Retinal pigment epithelial cell (primary cell): ENCODE results near the gene APOA1.
"Not testable (repeated sequence)": the region's sequence is repeated elsewhere in the genome, so short reads cannot be mapped to it uniquely, and the experiment has no call there.

Source experiments
- DNase-seq: peaks from one replicate; pipeline ENCODE4 v3.0.0-alpha.2; 2010; ENCODE audit warnings: low read depth
- H3K4me3 ChIP-seq: 2 replicates; pipeline ENCODE4 v1.5.1; 2011; ENCODE audit warnings: mild to moderate bottlenecking, low read length, control low read depth, moderate library complexity
- CTCF ChIP-seq: conservative IDR thresholded peaks from 2 replicates; pipeline ENCODE4 v1.5.1; 2011; ENCODE audit warnings: low read depth, low read length, control low read depth, inconsistent platforms

APOA1 gene

DNA sequence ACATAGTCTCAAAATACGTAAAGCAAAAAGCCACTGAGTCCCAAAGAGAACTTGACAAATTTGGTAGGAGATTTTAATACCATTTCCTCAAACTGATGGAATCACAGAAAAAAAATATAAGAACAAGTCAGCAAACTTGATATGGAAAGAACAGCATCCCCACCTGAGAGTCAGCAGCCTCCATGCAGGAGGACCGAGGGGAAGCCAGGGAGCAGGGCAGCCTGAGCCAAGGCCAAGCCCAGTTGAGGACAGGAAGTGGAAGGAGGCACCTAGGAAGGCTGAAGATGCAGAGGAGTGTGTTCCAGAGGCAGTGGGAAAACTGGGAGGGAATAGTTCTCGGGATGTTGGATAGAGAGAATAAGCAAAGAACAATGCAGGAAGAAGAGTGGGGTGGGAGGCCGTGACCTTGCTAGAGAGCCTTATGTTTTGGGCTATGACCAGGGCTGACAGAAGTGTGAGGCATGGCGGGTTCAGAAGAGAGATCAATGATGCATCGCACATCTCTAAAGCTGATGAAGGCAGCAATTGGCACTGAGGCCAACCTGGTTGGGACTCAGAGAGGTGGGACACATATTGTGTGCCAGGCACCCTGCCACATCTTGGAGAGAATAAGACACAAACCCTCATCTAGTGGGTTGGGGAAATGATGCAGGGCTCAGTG is 29.7 kb downstream of the APOA1 start:
- no peak for DNase-seq
- no peak overlapping the region for H3K4me3 ChIP-seq
- TF ChIP-seq CTCF = no peak

DNA sequence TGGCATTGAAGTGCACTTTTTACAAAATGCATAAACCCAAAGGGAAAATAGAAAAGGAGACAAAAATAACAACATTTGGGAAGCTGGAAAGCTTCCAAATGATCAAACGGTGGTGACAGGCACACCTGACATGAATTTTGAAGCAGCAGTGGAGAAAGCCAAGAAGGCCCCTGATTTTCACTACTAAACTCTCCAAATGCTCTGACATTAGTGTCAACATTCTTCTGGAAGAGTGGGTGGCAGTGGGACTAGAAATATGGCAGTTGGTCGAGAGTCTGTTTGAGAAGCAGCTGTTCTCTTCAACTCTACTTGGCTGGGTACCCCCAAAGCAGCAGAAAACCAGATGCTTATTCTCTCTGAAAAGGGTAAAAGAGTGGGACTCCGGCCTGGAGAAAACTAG is 33.4 kb downstream of the APOA1 start:
- H3K4me3 ChIP-seq = no peak overlapping the region
- DNase-seq = no peak
- TF ChIP-seq CTCF = no peak

DNA sequence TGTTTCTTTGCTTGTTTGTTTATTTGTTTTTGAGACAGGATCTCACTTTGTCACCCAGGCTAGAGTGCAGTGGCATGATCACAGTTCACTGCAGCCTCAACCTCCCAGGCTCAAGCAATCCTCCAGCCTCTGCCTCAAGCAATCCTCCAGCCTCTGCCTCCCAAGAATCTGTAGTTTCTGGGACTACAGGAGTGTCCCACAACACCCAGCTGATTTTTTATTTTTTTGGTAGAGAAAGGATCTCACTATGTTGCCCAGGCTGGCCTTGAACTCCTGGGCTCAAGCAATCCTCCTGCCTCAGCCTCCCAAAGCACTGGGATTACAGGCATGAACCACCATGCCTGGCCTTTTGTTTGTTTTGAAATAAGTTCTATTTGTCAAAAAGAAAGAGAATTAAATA is 35.8 kb downstream of the APOA1 start:
- not testable (repeated sequence) for H3K4me3 ChIP-seq, DNase-seq

- no peak overlapping the region for H3K4me3 ChIP-seq
- TF ChIP-seq CTCF = no peak
- no peak for DNase-seq
These were observed 36.8 kb downstream of the APOA1 start for GRCh38 chr11:116800610-116801009.

DNA sequence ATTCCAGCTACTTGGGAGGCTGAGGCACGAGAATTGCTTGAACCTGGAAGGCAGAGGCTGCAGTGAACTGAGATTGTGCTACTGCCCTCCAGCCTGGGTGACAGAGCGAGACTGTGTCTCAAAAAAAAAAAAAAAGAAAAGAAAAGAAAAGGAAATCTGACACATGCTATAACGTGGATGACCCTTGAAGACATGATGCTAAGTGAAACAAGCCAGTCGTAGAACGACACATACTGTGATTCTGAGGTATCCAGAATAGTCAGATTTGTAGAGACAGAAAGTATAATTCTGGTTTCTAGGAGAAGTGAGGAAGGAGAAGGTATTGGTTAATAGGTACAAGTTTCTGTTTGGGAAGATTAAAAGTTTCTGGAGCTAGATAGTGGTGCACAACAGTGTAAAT is 39.1 kb downstream of the APOA1 start:
- no peak for DNase-seq
- H3K4me3 ChIP-seq = no peak overlapping the region
- no peak for TF ChIP-seq CTCF

GRCh38 chr11:116797816-116798215 is 39.6 kb downstream of the APOA1 start:
- DNase-seq = no peak
- no peak overlapping the region for H3K4me3 ChIP-seq
- no peak for TF ChIP-seq CTCF

DNA sequence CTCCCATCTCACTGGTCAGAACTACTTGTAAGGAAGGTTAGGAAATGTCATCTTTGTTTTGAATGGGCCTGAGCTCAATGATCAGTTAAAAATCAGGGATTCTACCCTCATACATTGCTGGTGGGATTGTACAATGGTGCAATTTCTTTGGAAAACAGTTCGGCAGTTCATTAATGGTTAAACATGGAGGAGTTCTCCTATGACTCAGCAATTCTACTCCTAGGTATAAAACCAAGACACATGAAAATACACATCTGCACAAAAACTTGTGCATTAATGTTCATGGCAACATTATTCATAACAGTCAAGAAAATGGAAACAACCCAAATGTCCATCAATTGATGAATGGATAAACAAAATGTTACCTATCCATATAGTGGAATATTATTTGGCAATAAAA is 40.9 kb downstream of the APOA1 start:
- H3K4me3 ChIP-seq = no peak overlapping the region
- no peak for DNase-seq
- no peak for TF ChIP-seq CTCF

DNA sequence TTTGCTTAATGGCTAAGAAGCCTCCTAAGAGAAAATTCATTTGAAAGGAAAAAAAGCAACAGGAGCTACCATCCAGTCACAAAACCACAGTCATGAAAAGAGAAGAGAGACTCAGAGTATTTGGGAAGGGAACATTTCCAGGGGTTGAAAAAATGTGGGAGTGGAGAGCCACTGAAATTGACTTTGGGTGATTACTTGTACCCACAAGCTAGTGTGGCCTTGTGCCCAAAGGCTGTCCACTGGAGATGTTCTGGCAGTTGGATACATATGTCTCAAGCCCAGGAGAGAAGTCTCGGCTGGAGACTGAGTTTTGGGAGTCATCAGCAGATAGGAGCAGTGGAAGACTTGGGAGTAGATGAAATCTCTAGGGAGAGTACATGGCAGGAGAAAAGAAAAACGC is 42.6 kb downstream of the APOA1 start:
- TF ChIP-seq CTCF = no peak
- no peak overlapping the region for H3K4me3 ChIP-seq
- no peak for DNase-seq
